ENCODE data around the gene SLC35B3. TPM values are rescaled to one million over a fixed set of nuclear protein-coding genes. Genes with fewer than 3 reads are reported as not detected.
"Not testable (repeated sequence)": the region's sequence is repeated elsewhere in the genome, so short reads cannot be mapped to it uniquely, and the experiment has no call there.

SLC35B3 gene
- total RNA-seq, 1 donor from 2014 or later: 14.0 TPM

- Histone ChIP-seq H3K4me3 (ENCODE audit: low read depth, low read length) (no peak overlapping the region), H3K27me3 (ENCODE audit: control insufficient read depth, insufficient read depth, low read length) (no peaks in the 10 kb centered on the region), H3K36me3 (ENCODE audit: control insufficient read depth, insufficient read depth, low read length) (peaks cover 1% of the 10 kb centered on the region)
- no peak for DNase-seq (ENCODE audit: low read depth)
- no peak for TF ChIP-seq CTCF (IDR thresholded peaks at IDR 0.05; ENCODE audit: insufficient read depth, low read length, poor library complexity, severe bottlenecking)
Observed at GRCh38 chr6:8414844-8415243, 20.5 kb downstream of the SLC35B3 start.

- not testable (repeated sequence) for DNase-seq (ENCODE audit: low read depth); H3K27me3 ChIP-seq (ENCODE audit: control insufficient read depth, insufficient read depth, low read length); H3K36me3 ChIP-seq (ENCODE audit: control insufficient read depth, insufficient read depth, low read length); H3K4me3 ChIP-seq (ENCODE audit: low read depth, low read length)
Observed at GRCh38 chr6:8405946-8406345, 29.4 kb downstream of the SLC35B3 start.

- TF ChIP-seq CTCF (IDR thresholded peaks at IDR 0.05; ENCODE audit: insufficient read depth, low read length, poor library complexity, severe bottlenecking): no peak
- no peak overlapping the region for H3K4me3 ChIP-seq (ENCODE audit: low read depth, low read length)
- H3K27me3 ChIP-seq (ENCODE audit: control insufficient read depth, insufficient read depth, low read length): no peaks in the 10 kb centered on the region
- no peaks in the 10 kb centered on the region for H3K36me3 ChIP-seq (ENCODE audit: control insufficient read depth, insufficient read depth, low read length)
- no peak for DNase-seq (ENCODE audit: low read depth)
Observed at GRCh38 chr6:8402546-8402945, 32.8 kb downstream of the SLC35B3 start.

GRCh38 chr6:8400663-8401062, 34.7 kb downstream of the SLC35B3 start:
- no peak for DNase-seq (ENCODE audit: low read depth)
- no peaks in the 10 kb centered on the region for H3K27me3 ChIP-seq (ENCODE audit: control insufficient read depth, insufficient read depth, low read length)
- no peak for TF ChIP-seq CTCF (IDR thresholded peaks at IDR 0.05; ENCODE audit: insufficient read depth, low read length, poor library complexity, severe bottlenecking)
- no peak overlapping the region for H3K4me3 ChIP-seq (ENCODE audit: low read depth, low read length)
- H3K36me3 ChIP-seq (ENCODE audit: control insufficient read depth, insufficient read depth, low read length): no peaks in the 10 kb centered on the region

- Histone ChIP-seq H3K27me3 (ENCODE audit: control insufficient read depth, insufficient read depth, low read length) (no peaks in the 10 kb centered on the region), H3K4me3 (ENCODE audit: low read depth, low read length) (no peak overlapping the region), H3K36me3 (ENCODE audit: control insufficient read depth, insufficient read depth, low read length) (no peaks in the 10 kb centered on the region)
- no peak for TF ChIP-seq CTCF (IDR thresholded peaks at IDR 0.05; ENCODE audit: insufficient read depth, low read length, poor library complexity, severe bottlenecking)
- DNase-seq (ENCODE audit: low read depth): no peak
Observed at GRCh38 chr6:8392569-8392968, 42.8 kb downstream of the SLC35B3 start.

- Histone ChIP-seq H3K36me3 (ENCODE audit: control insufficient read depth, insufficient read depth, low read length) (no peaks in the 10 kb centered on the region), H3K4me3 (ENCODE audit: low read depth, low read length) (no peak overlapping the region), H3K27me3 (ENCODE audit: control insufficient read depth, insufficient read depth, low read length) (no peaks in the 10 kb centered on the region)
- no peak for DNase-seq (ENCODE audit: low read depth)
- TF ChIP-seq CTCF (IDR thresholded peaks at IDR 0.05; ENCODE audit: insufficient read depth, low read length, poor library complexity, severe bottlenecking): no peak
Observed at GRCh38 chr6:8391934-8392333, 43.4 kb downstream of the SLC35B3 start.
